Activated T-cell treated with anti-CD3 and anti-CD28 coated beads for 24 hours (primary cell): ENCODE results near the gene OGFRL1.

Source experiments
- DNase-seq: peaks from one replicate; pipeline ENCODE4 v3.0.0-alpha.2; 2020; ENCODE audit warnings: low read depth

The OGFRL1 gene

DNA sequence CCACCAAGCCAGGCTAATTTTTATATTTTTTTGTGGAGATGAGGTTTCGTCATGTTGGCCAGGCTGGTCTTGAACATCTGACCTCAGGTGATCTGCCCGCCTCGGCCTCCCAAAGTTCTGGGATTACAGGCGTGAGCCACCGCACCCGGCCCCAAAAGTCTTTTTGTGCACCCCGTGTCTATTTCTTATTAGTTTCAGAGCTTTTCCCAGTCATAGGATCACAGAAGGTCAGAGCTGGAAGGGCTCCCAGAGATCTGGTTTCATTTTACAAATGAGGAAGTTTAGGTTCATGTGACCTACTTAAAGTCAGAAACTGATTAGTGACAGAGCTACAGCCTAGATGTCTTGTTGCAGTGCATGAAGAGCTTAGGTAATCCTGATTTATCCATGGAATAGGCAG lies 1.6 kb upstream of the OGFRL1 start:
- no peak for DNase-seq

DNA sequence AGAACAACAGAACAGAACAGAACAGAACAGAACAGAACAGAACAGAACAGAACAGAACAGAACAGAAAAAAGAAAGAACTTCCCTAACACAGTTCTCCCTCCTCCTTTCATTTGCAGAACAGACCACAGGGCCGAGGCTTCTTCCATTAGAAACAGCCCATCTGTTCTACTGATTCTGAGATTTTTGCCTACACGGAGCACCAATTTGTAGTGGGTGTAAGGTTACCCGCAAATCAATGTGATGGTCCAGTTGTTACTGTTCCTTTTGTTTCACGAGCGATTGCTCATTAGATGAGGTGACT lies 734 bp upstream of the OGFRL1 start:
- no peak for DNase-seq

DNA sequence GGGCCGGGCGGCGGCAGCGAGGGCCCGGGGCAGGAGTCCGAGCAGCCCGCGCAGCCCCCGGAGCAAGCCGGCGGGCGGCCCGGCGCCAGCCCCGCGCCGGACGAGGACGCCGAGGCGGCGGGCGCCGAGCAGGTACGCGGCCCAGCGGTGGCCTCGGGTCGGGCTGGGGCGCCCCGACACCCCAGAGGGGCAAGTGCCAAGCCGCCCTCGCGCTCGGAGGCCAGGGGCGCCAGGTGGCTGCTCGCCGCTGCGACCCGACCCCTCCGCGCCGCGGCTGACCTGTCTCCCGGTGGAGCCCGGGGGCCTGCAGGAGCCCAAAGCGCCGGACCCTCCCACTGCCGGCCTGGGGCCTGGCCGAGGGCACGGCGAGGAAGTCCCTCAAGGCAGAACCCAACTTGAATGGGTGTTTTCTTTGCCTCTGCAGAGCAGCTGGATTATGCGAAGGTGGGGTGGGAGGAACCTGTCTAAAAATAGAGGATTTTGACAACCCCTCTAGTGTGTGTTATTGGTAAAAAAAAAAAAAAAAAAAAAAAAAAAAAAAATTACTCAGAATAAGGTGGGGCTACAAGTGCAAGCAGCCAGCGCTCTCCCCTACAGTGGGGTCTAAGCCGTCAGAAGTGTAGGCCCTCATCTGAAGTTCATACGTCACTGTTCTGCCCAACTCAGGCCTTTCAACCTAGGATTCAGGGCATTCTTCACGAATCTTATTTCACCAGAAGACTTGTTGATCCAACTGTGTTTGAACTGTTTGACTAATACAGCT lies 609 bp downstream of the OGFRL1 start:
- no peak for DNase-seq

DNA sequence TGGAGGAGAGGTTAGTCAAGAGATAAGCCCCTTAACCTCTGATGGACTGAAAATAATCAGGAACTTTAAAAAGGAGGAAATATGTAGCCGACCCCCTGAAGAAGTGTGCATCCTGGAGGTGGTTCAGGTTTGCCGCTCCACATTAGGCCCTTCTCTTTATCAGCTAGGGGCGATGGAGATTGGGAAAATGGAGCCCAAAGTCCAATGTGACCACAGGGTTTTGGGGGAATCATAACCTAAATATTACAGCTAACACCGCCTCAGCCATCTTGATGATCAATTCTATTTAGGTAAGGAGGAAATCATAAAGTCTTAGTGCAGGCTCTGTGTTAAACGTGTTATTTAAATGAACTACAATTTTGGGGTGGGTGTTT lies 1.2 kb downstream of the OGFRL1 start:
- no peak for DNase-seq

DNA sequence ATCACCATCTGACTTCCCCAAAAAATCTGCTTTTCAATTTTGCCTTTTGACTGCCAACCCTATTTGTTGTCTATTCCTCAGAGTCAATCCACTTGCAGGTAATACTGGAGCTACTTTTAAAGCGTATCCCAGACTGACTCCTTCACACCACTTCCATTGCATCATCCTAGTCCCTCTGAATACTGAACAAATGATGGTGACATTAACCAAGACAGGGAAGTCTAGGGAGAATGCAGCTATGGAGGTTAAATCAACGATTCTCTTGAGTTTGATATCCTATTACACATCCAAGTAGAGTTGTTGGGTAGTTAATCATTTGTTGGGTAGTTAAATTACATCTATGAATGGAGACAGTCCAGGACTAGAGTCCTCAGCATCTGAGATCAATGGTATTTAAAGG lies 2.0 kb downstream of the OGFRL1 start:
- no peak for DNase-seq

DNA sequence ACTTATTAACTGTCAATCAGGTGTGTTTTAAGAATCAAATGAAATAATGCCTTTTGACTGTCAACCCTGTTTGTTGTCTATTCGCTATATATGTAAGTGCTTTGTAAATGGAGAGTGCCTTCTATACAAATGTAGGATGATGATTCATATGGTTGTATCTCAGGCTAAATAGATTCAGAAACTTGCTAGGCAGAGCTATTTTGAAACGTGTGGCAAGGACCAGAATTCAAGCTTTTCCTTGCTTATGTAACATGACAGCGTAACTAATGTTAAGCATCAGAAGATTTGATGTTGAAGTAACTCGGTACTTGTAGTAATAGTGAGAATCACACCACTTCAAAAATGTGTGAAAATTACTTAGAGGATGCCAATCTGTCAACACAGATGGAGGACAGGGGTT lies 3.4 kb downstream of the OGFRL1 start:
- no peak for DNase-seq

DNA sequence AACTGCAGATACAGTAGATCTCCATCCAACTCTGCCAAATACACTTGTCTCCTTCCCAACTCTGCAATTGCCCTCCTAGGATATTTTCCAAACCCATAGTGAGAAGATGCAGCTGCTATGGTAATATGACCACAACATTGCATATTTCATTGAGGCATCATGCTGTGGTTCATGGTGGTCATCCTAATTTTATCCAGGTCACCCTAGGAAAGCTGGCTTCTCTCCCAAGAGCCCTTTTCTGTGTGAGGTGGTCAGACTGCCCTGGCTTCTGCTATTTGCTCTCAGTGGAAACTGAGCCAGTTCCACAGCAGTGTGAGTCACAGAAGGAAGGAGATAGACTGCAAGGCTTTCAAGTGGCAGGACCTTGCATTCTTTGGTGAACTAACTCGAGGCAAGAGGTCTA lies 5.5 kb downstream of the OGFRL1 start:
- DNase-seq, result no peak

DNA sequence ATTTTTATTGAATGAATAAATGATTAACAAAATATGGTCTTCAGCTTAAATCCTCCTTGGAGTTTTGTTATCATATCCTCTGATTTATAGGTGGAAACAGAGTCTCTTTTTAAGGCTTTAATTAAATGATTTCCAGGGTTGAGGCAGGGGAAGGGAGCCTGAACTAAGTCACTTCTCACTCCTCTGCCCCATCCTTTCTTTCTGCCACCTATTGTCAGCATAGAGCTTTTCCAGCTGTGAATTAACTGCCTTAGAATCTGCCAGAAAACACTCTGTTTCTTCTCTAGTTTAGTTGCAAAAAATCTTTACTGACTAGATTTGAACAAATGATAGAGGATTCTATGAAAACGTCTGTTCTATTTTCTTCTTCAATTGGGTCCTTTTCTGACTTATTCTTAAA lies 9.8 kb downstream of the OGFRL1 start:
- DNase-seq, result no peak

DNA sequence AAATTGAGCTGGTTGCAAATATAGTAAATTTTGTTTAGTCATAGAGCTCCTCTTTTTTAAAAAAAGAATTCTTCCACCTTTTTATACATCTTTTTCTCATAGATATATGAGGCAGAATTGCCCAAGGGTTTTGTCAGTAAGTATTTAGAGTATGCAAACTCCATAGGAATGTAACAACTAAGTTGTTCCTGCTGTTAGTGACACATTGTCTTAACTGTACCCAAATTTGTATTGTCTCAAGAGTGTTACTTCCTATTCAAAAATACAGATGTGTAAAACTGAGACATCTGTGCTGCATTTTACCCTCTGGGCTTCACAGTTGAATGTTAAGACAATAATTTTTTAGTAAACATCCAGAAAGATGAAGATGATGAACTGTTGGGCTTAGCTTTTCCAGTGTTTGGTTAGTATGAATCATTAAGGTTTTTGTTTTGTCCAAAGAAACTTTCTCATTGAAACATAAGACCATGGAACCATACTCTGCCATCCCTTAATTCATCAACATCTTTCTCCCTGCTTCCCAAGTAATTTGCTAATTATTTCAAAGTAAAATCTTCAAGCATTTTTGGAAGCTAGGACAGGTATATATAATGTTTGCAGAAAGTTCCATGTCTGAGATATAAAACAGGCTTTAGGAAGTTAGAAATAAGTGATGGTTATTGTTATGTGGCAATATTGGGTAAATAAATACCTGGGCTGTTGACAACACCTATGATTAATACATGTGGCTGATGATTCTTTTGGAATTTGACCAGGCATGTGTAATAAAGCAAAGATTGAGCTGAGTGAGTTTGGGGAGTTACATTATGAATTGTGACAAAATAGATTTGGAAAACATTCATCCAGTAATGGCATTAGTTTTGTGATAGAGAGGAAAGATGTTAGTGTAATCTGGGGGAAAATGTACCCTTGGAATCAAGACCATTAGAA lies 11.2 kb downstream of the OGFRL1 start:
- no peak for DNase-seq

DNA sequence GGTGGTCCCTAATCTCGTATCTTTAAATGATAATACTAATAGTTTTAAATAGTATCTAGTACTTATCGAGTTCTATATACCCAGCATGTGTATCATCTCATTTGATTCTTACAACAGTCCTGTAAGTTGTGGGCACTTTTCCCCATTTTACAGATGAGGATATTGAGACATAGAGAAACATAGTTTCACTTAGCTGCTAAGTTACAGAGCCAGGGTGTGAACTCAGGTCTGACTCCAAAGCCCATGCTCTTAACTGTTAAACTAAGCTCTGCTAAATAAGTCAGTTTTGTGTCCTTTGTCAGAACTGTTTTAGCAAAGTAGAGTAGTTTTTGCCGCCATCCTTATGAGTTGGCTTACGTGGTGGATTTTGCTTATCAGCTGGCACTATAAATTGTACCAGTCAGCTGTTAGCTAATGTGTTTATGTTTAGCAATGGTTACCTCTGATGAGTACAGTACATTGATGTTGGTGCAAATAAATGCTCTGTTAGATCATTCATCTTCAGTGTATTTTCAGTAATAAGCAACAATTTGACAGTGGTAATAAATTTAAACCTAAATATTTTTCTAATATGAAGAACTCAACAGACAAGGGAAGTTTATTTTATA lies 12.1 kb downstream of the OGFRL1 start:
- DNase-seq, result no peak

DNA sequence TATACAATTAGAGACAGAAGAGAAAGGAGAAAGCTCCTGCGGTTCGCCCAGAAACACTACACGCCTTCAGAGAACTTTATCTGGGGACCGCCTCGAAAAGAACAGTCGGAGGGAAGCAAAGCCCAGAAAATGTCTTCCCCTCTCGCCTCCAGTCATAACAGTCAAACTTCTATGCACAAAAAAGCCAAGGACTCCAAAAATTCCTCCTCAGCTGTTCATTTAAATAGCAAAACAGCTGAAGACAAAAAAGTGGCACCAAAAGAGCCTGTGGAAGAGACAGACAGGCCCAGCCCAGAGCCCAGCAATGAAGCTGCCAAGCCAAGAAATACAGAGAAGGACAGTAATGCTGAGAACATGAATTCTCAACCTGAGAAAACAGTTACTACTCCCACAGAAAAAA lies 12.9 kb downstream of the OGFRL1 start:
- no peak for DNase-seq

DNA sequence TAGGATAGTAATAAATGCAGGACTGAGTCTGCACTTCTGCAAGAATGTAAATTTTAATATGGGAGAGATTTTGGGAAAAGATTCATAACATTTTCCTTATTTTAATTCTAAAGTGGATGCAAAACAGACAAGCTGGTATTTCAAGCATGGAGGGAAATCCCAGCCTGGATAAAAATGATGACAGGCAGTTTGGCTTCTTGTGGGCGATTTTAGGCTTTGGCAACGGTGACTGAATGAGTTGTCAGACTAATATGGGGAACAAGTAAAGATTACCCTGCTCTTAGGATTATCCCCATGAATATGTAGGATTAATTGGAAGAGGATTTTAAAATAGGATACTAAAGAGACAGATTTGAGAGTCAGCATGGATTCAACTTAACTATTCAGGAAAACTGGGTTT lies 21.0 kb downstream of the OGFRL1 start:
- DNase-seq, result no peak

DNA sequence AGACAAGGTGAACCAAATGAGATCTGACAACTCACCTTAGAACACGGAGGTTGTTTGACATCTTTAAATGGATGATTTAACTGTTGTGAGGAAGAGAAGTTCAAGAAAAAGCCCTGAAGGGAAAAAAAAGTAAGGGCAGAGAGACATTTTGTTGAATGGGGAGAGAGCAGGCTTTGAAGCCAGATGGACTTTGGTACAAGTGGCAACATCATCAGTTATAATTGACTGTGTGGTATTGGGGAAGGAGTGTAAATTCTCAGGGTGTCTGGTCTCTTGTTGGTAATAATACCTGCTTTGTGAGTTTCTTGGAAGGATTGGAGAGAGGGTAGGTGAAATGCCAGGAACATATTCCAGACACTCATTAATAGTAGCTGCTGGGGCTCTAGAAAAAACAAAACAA lies 21.6 kb downstream of the OGFRL1 start:
- no peak for DNase-seq

DNA sequence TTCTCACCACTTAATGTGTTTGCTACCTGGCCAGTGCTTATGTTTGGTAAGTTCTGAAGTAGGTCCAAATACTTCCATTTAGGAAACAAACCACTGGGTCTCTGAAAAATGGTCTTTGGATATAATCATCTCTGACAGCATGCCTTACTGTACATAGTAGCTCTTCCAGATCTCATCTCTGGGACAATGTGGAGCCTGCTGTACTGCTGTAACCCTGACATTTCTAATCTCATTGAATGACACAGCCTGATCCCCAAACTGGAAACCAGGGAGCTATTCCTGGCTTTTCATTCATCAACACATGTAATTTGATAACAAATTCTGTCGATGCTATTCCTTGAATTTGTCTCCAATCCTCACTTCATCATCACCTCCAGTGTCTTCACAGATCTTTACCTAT lies 23.5 kb downstream of the OGFRL1 start:
- DNase-seq, result no peak

DNA sequence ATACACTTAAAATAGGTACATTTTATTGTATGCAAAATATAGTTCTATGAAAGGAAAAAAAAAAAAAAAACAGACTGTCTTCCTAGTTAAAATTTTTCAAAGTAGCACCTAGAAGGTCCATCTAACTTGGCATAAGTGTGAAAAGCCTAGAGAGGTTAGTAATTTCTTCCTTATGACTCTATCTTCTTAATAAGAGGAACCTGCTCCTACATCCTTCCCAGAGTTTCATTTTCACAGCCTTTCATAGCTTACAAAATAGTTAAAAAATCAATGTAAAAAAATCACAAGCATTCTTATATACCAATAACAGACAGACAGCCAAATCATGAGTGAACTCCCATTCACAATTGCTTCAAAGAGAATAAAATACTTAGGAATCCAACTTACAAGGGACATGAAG lies 28.8 kb downstream of the OGFRL1 start:
- DNase-seq, result no peak

DNA sequence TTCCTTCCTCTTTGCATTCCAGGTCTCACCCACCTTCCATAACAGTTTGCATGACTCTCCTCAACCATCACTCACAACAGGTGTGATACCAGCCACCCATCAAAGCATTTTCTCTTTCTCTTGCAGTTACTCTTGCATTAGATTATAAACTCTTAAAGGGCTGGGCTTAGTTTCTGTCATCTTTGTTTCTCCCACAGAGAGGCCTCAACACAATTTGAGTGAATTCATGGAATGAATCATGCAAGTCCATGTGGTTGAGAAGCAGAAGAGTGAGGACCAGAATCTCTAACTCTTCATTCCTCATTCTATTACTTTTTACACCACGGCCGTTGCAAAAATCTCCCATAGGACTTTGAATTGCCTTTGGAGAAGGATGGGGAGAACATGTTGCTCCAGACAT lies 31.4 kb downstream of the OGFRL1 start:
- DNase-seq, result no peak

DNA sequence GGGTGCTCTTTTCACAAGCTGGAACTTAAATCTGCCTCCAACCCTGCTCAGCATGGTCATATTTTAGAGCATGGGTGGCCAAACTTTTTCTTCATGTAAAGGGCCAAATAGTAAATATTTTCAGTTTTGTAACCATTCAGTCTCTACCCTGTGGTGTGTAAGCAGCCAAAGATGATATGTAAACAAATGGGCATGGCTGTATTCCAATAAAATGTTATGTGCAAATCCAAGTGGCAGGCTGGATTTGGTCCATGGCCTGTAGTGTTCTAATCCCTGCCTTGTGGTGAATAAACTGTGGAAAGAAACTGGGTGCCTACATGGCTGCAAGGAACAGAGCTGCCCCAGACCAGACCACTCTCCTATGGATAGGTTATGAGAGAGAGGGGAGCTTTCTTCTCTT lies 32.7 kb downstream of the OGFRL1 start:
- no peak for DNase-seq

DNA sequence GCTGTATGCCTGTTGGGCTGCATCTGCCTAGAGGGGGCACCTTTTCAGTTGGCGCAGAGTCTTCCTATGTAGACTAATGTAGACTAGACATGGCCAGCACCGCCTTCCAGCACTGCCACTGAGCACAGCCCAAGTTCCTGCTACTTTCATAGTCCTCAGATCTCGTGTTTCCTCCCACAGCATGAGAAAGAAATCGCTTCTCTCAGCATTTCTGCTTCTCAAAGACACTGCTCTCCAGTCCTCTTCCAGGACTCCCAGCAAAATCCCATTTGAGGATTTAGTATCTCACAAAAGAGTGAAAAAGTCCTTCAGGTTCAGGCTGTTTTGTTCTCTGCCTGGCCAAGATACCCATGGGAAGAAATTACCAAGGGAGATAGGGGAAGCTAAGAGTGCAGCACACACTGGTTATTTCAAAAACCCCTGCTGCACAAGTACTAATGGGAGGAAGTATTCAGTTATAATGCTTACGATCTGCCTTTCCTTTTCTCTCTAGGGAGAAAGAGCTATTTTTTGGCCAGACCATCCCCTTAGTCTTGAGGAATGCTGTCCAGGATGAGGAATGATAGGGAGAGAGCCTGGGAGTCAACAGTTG lies 35.7 kb downstream of the OGFRL1 start:
- no peak for DNase-seq

DNA sequence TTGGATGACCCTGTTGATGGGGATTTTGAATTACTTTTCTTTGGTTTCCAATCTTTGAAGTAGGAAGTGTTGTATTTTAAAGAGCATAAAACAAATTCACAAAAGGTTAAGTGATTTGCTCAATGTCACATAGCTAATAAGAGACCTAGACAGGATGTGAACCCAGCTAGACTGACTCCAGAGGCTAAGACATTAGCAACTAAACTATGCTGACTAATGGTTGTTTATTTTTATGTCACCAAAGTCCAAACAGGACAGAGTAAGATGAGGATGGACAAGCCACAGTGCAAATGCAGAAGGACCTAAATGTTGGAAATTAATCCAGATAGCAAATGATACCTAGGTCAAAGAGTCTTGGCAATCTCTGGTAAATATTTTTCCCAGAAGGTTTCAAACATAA lies 38.0 kb downstream of the OGFRL1 start:
- no peak for DNase-seq

DNA sequence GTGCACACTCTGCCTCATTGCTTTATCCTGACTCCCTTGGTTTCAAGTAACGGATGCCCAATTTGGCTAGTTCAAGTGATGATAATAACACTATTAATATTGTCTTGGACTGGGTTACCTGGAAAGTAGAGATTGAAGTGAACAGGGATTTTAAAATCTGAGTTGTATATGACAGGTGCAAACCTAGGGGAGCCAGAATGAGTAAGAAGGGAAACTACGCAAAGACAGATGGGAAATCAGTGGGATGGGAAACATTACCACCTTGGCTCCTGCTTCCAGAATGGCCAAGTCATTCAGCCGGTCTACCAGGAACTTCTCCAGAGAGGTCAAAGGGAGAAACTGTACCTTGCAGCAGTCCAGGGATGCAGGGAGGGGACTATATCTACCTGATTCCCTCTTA lies 41.9 kb downstream of the OGFRL1 start:
- no peak for DNase-seq

DNA sequence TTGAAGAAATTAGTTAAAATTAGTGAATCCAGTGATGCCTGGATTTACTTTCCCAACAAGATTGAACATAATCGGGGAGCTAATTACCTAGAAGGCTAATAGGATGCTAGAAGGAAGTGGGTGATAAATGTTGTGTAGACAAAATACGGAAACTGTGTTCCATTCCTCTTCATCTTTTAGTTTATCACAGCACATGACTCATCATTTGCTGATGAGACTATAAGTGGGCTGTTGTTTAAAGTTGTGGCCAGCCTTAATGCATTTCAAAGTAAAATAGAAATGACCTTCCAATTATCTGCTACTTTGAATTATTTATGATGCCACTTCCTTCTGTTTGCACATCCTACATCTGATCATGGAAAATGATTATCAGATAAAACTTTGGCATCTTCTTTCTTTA lies 43.4 kb downstream of the OGFRL1 start:
- no peak for DNase-seq

DNA sequence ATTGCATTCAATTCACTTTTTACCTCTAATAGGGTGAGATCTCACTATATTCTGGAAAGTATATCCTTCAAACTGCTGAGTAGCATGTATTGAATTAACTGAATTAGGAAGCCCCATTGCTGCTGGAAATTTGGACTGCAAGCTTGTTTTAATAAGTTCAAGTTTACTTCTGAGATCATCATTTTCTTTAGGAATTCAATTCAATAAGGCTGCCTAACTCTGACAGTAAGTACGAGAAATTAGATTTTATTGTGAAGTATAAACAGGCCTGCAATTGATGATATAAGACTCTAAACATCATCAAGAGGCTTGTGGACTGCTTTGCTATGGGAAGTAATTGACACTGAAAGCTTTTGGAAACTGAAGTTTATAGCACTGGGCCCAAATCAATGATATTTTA lies 44.4 kb downstream of the OGFRL1 start:
- no peak for DNase-seq

DNA sequence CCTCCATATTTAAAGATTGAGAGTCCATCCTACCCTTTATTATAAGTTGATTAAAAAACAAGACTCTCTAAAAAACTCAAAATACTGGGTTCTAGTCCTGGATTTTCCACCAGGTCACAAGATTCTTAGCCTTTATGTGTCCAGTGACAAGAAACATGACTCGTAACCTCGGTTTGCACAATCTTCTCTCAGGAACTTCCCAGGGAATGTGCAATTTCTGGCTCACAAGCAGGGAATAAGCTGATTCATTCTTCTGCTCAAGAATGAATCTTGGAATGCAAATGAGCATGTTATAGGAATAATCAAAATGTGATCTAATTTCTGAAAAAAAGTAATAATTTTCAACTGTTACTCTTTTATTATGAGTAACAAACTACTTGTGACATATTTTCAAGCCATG lies 45.1 kb downstream of the OGFRL1 start:
- DNase-seq, result no peak
